ENCODE data around the gene LOXL3.
A peak's percentile ranks its signal among the peaks of the same experiment; 100 is the strongest.

Gene LOXL3

DNA sequence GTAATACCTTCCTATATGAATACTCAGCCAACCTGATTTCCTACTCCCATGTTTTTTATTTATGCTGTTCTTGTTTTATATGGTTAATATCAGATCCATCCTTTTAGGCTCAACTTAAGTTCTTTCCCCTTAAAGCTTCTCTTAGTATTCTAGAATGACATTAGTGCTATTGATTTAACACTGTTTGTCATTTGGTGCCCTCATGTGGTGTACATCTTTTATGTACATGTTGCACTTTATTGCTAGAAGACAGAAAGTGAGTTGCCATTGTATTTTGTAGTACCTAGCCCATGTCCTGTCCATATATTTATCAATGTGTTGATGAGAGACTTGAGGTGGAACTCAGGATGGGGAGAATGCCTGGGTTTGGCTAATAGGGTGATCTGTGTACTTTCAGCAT, 21.5 kb downstream of the LOXL3 start:
- TF ChIP-seq, protein P1, sequence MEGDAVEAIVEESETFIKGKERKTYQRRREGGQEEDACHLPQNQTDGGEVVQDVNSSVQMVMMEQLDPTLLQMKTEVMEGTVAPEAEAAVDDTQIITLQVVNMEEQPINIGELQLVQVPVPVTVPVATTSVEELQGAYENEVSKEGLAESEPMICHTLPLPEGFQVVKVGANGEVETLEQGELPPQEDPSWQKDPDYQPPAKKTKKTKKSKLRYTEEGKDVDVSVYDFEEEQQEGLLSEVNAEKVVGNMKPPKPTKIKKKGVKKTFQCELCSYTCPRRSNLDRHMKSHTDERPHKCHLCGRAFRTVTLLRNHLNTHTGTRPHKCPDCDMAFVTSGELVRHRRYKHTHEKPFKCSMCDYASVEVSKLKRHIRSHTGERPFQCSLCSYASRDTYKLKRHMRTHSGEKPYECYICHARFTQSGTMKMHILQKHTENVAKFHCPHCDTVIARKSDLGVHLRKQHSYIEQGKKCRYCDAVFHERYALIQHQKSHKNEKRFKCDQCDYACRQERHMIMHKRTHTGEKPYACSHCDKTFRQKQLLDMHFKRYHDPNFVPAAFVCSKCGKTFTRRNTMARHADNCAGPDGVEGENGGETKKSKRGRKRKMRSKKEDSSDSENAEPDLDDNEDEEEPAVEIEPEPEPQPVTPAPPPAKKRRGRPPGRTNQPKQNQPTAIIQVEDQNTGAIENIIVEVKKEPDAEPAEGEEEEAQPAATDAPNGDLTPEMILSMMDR (IDR thresholded peaks at IDR 0.05; ENCODE audit: insufficient read depth, missing control alignments), result peak; percentile 61
- DNase-seq (ENCODE audit: insufficient read length, low spot score), result no peak
- FAIRE-seq, result no peak

DNA sequence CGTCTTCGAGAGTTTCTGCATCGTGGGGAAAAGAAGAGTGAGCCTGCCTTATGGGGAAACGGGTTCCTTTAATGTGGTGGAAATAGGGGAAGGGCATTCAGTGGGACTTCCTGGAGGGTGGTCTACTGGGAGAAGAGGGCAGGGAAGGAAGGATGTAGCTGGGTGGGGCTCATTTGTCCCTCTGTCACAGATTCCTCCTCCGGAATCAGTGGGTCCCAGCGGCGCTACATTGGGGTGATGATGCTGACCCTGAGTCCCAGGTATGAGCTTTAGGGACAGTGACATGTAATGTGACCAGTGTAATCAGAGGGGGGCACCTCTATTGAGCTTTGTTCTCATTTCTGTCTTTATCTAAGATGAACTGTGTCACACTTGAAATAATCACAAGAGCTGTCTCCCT, 22.1 kb downstream of the LOXL3 start:
- DNase-seq (ENCODE audit: insufficient read length, low spot score) (no peak), FAIRE-seq (no peak)
- TF ChIP-seq, protein P1 (IDR thresholded peaks at IDR 0.05; ENCODE audit: insufficient read depth, missing control alignments), result no peak

DNA sequence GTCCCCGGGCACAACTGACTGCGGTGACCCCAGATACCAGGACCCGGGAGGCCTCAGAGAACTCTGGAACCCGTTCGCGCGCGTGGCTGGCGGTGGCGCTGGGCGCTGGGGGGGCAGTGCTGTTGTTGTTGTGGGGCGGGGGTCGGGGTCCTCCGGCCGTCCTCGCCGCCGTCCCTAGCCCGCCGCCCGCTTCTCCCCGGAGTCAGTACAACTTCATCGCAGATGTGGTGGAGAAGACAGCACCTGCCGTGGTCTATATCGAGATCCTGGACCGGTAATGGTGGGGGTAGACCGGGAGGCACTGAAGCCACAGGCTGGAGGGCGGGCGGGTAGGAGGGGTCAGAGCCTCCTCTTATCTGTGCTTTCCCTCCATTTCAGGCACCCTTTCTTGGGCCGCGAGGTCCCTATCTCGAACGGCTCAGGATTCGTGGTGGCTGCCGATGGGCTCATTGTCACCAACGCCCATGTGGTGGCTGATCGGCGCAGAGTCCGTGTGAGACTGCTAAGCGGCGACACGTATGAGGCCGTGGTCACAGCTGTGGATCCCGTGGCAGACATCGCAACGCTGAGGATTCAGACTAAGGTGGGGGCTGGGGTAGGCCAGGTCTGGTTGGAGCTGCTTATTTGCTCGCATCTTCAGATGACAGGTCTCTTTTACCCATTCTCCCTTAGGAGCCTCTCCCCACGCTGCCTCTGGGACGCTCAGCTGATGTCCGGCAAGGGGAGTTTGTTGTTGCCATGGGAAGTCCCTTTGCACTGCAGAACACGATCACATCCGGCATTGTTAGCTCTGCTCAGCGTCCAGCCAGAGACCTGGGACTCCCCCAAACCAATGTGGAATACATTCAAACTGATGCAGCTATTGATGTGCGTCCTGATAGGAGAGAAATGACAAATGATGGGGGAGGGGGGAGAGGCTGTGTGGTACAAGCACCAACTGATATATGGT, 23.2 kb downstream of the LOXL3 start:
- no peak for DNase-seq (ENCODE audit: insufficient read length, low spot score)
- TF ChIP-seq, protein P1 (IDR thresholded peaks at IDR 0.05; ENCODE audit: insufficient read depth, missing control alignments), result no peak
- no peak for FAIRE-seq

DNA sequence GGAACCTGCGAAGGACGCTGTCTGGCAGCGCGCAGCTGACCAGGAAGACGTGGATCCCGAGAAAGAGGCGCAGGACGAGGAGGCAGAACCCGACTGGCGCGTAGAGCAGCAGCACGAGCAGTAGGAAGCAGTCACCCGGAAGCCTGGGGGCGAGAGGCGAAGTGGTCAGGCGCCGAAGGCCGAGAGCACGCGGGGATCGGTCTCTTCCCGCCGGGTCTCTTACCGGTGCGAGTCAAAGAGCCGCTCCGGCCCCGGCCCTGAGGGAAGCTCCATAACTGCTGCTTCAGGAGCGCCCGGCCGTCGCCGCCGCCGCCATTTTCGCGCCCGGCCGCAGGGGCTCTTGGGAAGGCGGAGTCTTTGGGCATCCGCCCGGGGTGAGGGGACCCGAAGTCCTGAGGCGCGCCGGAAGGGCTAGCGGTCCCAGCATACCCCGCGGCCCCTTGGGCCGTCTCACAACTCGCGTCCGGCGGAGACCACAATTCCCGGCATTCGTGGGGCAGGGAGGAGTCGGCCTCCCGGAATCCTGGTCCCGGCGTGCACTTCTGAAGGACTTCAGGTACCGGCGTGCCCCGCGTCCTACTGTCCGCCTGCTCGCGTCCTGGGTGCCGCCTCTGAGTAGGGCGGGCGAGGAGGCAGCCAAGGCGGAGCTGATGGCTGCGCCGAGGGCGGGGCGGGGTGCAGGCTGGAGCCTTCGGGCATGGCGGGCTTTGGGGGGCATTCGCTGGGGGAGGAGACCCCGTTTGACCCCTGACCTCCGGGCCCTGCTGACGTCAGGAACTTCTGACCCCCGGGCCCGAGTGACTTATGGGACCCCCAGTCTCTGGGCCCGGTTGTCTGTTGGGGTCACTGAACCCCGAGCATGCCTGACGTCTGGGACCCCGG, 24.1 kb downstream of the LOXL3 start, which contains the start of the genes AUP1 and HTRA2:
Gene AUP1 (minus strand): TSS at position 350 of the 882 bp plus-strand sequence. CDS start 77 bp downstream, at position 273.
Gene HTRA2 (plus strand): TSS at position 577 of the 882 bp plus-strand sequence. CDS start 74 bp downstream, at position 651.
- DNase-seq (ENCODE audit: insufficient read length, low spot score) (peak; percentile 99), FAIRE-seq (no peak)
- TF ChIP-seq, protein P1 (IDR thresholded peaks at IDR 0.05; ENCODE audit: insufficient read depth, missing control alignments), result no peak

- DNase-seq (ENCODE audit: insufficient read length, low spot score), result no peak
- FAIRE-seq, result no peak
- TF ChIP-seq, protein P1 (IDR thresholded peaks at IDR 0.05; ENCODE audit: insufficient read depth, missing control alignments), result no peak
These were observed 25.0 kb downstream of the LOXL3 start for GRCh38 chr2:74528600-74529356.

DNA sequence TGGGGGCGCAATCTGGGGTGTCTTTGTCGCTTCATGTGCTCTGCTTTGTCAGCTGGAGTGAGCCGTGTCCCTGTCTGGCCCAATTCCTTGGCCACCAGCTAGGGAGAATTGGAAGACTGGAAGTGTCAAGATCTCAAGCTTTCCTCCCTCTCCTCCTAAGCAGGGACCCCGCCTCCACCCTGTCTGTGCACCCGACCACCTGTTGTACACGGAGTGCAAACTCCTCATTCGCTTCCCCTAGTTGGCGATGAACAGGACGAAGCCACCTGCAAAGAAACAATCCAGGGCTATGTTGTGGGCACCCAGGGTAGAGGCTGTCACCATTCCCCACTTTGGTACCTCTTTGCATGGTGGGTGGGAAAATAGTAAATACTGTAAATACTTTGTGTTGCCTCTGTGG, 26.0 kb downstream of the LOXL3 start:
- TF ChIP-seq, protein P1 (IDR thresholded peaks at IDR 0.05; ENCODE audit: insufficient read depth, missing control alignments), result no peak
- FAIRE-seq, result no peak

More for the DNA sequence above, 26.0 kb downstream of the LOXL3 start:
- DNase-seq (ENCODE audit: insufficient read length, low spot score), result no peak
